ENCODE measurements around the gene FASTK.

FASTK gene

DNA sequence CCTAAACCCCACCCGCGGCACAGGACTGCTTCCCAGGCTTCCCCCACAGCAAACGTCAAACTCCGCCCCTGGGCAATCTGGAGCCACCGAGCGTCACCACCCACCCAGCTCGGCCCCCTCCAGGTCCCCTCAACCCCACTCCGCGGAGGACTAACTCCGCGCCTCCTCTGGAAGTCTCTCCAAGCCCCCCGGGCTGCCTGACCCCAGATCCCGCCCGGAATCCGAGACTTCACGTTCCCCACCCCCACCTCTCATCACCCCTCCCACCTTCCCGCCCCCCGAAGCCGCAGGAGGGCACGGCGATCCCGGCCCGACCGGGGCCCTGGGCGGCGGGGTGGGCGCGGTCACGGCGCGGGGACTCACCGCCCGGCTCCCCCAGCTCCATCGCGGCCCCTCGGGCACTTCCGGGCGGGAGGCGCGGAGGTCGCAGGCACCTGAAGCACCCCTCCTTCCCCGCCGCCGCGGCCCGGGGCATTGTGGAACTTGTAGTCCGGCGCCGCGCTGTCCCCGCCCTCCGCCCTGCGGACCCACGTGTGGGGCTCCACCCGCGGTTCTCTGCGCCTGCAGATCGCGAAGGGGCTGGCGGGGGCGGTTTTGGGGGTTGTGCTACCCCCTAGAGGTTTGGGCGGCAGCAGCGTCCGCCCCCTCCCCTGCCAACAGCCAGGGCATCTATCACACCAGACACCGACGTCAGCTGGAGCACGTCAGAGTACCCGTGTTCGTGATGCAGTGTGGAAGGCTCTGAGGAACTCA is 2.6 kb upstream of the FASTK start, which contains the start of gene TMUB1:
TMUB1 (minus strand) TSS at position 423 of the 753 bp plus-strand sequence. CDS start 930 bp downstream, outside the sequence.
- Histone ChIP-seq H3K4me1 (ENCODE audit: control insufficient read depth, insufficient read depth, low read depth, low read length) (peaks cover 47% of the 10 kb centered on the region), H3K4me3 (ENCODE audit: insufficient read depth in 1 of 2, low read depth in 1 of 2, low read length in 2 of 2) (peak within 1 kb of the TSS; percentile 77 to 96), H3K27me3 (ENCODE audit: control insufficient read depth in 1 of 2, insufficient read depth in 1 of 2, low read length in 2 of 2) (no peaks in the 10 kb centered on the region), H4K91ac (ENCODE audit: low read length) (peak within 1 kb of the TSS; percentile 81), H3K18ac (ENCODE audit: low read depth in 1 of 2, low read length in 2 of 2) (peak within 1 kb of the TSS; percentile 80 to 83), H3K27ac (ENCODE audit: low read length, poor library complexity, severe bottlenecking) (no peak within 1 kb of the TSS), H2BK12ac (ENCODE audit: low read length in 2 of 2) (peak within 1 kb of the TSS; percentile 70 to 76), H3K23ac (ENCODE audit: low read length in 2 of 2) (peak within 1 kb of the TSS in 1 of 2 experiments; percentile 16), H3K79me1 (replicated peaks; ENCODE audit: low read length, poor library complexity, severe bottlenecking) (peaks cover 6% of the 10 kb centered on the region), H3K36me3 (ENCODE audit: control insufficient read depth in 1 of 2, insufficient read depth in 2 of 2, low read depth in 1 of 2, low read length in 2 of 2) (peaks cover 5 to 25% of the 10 kb centered on the region in 2 experiments), H3K4ac (ENCODE audit: low read depth in 1 of 2, low read length in 2 of 2) (peak within 1 kb of the TSS; percentile 77 to 88), H2BK120ac (ENCODE audit: low read depth, low read length) (peak within 1 kb of the TSS; percentile 93), H3K9ac (ENCODE audit: low read length) (peak within 1 kb of the TSS; percentile 94), H2BK15ac (ENCODE audit: low read depth, poor library complexity, severe bottlenecking) (peak within 1 kb of the TSS; percentile 96), H4K8ac (ENCODE audit: low read length) (peak within 1 kb of the TSS; percentile 71), H3K9me3 (ENCODE audit: control insufficient read depth, low read length) (no peaks in the 10 kb centered on the region), H2AK5ac (ENCODE audit: low read length, severe bottlenecking) (peak within 1 kb of the TSS; percentile 34), H3K4me2 (ENCODE audit: low read length, poor library complexity, severe bottlenecking) (peak within 1 kb of the TSS; percentile 88), H2AFZ (ENCODE audit: low read depth, low read length) (peak within 1 kb of the TSS; percentile 90), H3K14ac (ENCODE audit: low read length in 2 of 2) (peak within 1 kb of the TSS in 1 of 2 experiments; percentile 71), H2BK5ac (ENCODE audit: low read depth, low read length, poor library complexity, severe bottlenecking) (no peak within 1 kb of the TSS)
- 2% methylated on average over 60 of the region's 69 CpGs for WGBS
- DNase-seq, result peak; percentile 70

- peak overlapping the region; percentile 15 to 80 for H3K18ac ChIP-seq (ENCODE audit: low read depth in 1 of 2, low read length in 2 of 2)
- peak overlapping the region; percentile 34 to 76 for H2BK12ac ChIP-seq (ENCODE audit: low read length in 2 of 2)
- H2AFZ ChIP-seq (ENCODE audit: low read depth, low read length), result no peak overlapping the region
- H3K9me3 ChIP-seq (ENCODE audit: control insufficient read depth, low read length), result no peaks in the 10 kb centered on the region
- H4K8ac ChIP-seq (ENCODE audit: low read length), result peak overlapping the region; percentile 36
- peak overlapping the region in 1 of 2 experiments; percentile 16 for H3K23ac ChIP-seq (ENCODE audit: low read length in 2 of 2)
- H3K4me1 ChIP-seq (ENCODE audit: control insufficient read depth, insufficient read depth, low read depth, low read length), result peaks cover 50% of the 10 kb centered on the region
- no peak for DNase-seq
- peak overlapping the region; percentile 77 to 96 for H3K4me3 ChIP-seq (ENCODE audit: insufficient read depth in 1 of 2, low read depth in 1 of 2, low read length in 2 of 2)
- peak overlapping the region in 1 of 2 experiments; percentile 71 for H3K14ac ChIP-seq (ENCODE audit: low read length in 2 of 2)
- H3K4me2 ChIP-seq (ENCODE audit: low read length, poor library complexity, severe bottlenecking), result peak overlapping the region; percentile 88
- peak overlapping the region; percentile 77 to 86 for H3K4ac ChIP-seq (ENCODE audit: low read depth in 1 of 2, low read length in 2 of 2)
- peaks cover 6% of the 10 kb centered on the region for H3K79me1 ChIP-seq (replicated peaks; ENCODE audit: low read length, poor library complexity, severe bottlenecking)
- 71% methylated on average over 39 of the region's 42 CpGs for WGBS
- peak overlapping the region; percentile 34 for H2AK5ac ChIP-seq (ENCODE audit: low read length, severe bottlenecking)
- H3K27me3 ChIP-seq (ENCODE audit: control insufficient read depth in 1 of 2, insufficient read depth in 1 of 2, low read length in 2 of 2), result no peaks in the 10 kb centered on the region
- peak overlapping the region; percentile 96 for H2BK15ac ChIP-seq (ENCODE audit: low read depth, poor library complexity, severe bottlenecking)
- peak overlapping the region; percentile 36 for H4K91ac ChIP-seq (ENCODE audit: low read length)
- H2BK5ac ChIP-seq (ENCODE audit: low read depth, low read length, poor library complexity, severe bottlenecking), result no peak overlapping the region
- peak overlapping the region; percentile 93 for H2BK120ac ChIP-seq (ENCODE audit: low read depth, low read length)
- H3K27ac ChIP-seq (ENCODE audit: low read length, poor library complexity, severe bottlenecking), result no peak overlapping the region
- peak overlapping the region; percentile 94 for H3K9ac ChIP-seq (ENCODE audit: low read length)
- peaks cover 12 to 32% of the 10 kb centered on the region in 2 experiments for H3K36me3 ChIP-seq (ENCODE audit: control insufficient read depth in 1 of 2, insufficient read depth in 2 of 2, low read depth in 1 of 2, low read length in 2 of 2)
Measured at GRCh38 chr7:151082141-151083070, 1.8 kb upstream of the FASTK start.

DNA sequence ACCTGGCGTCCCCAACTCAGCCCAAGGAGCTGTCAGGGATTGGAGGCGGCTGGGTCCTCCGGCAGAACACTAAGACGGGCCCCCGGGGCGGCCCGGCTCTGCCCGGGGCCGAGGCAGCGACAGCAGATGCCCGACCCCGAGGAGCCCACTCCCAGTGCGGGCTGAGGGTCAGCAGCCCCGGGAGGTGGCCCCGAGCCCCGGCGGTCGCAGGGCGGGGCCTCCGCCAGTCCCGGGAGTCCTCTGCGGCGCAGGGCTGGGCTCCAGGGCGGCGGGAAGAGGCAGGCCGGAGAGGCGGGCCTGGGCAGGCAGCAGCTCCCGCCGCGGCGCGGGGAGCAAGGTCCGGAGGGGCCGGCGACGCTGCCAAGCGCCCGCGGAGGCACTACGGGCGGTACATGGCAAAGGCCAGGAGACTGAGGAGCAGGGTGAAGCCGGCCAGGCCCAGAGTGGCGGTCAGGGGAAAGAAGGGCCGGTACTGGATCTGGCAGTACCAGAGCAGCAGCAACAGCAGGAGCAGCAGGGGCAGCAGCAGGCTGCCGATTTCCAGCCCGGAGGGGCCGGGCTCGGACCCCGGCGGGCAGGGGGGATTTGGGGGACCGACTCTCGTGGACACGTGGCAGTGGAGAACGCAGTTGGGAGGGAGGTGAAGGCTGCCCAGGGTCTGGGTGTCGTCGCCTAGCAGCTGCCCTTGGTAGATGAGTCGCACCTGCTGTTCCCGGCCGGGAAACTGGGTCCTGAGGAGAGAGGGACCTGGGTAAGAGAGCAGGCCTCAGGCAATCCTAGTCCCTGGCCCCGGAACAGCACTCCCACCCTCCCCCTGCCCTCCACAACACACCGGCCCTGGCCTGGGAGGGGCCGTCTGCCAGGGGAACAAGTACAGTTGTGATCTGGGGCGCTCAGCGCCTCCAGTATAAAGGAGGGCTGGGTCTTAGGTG is 827 bp upstream of the FASTK start:
- no peak overlapping the region for H2AFZ ChIP-seq (ENCODE audit: low read depth, low read length)
- H3K14ac ChIP-seq (ENCODE audit: low read length in 2 of 2), result peak overlapping the region in 1 of 2 experiments; percentile 41
- peak overlapping the region; percentile 61 for H4K91ac ChIP-seq (ENCODE audit: low read length)
- peak overlapping the region; percentile 14 to 96 for H3K4me3 ChIP-seq (ENCODE audit: insufficient read depth in 1 of 2, low read depth in 1 of 2, low read length in 2 of 2)
- peak overlapping the region; percentile 54 to 86 for H3K4ac ChIP-seq (ENCODE audit: low read depth in 1 of 2, low read length in 2 of 2)
- H2BK120ac ChIP-seq (ENCODE audit: low read depth, low read length), result peak overlapping the region; percentile 82
- peak overlapping the region in 1 of 2 experiments; percentile 76 for H2BK12ac ChIP-seq (ENCODE audit: low read length in 2 of 2)
- peak; percentile 53 for DNase-seq
- peak overlapping the region; percentile 94 for H3K9ac ChIP-seq (ENCODE audit: low read length)
- peak overlapping the region; percentile 73 for H2BK15ac ChIP-seq (ENCODE audit: low read depth, poor library complexity, severe bottlenecking)
- H3K4me1 ChIP-seq (ENCODE audit: control insufficient read depth, insufficient read depth, low read depth, low read length), result peaks cover 55% of the 10 kb centered on the region
- H2AK5ac ChIP-seq (ENCODE audit: low read length, severe bottlenecking), result no peak overlapping the region
- H4K8ac ChIP-seq (ENCODE audit: low read length), result peak overlapping the region; percentile 73
- peaks cover 14% of the 10 kb centered on the region for H3K79me1 ChIP-seq (replicated peaks; ENCODE audit: low read length, poor library complexity, severe bottlenecking)
- H3K4me2 ChIP-seq (ENCODE audit: low read length, poor library complexity, severe bottlenecking), result peak overlapping the region; percentile 88
- H2BK5ac ChIP-seq (ENCODE audit: low read depth, low read length, poor library complexity, severe bottlenecking), result peak overlapping the region; percentile 33
- H3K23ac ChIP-seq (ENCODE audit: low read length in 2 of 2), result peak overlapping the region in 1 of 2 experiments; percentile 57
- peaks cover 22 to 42% of the 10 kb centered on the region in 2 experiments for H3K36me3 ChIP-seq (ENCODE audit: control insufficient read depth in 1 of 2, insufficient read depth in 2 of 2, low read depth in 1 of 2, low read length in 2 of 2)
- peak overlapping the region; percentile 72 for H3K27ac ChIP-seq (ENCODE audit: low read length, poor library complexity, severe bottlenecking)
- peak overlapping the region; percentile 52 to 79 for H3K18ac ChIP-seq (ENCODE audit: low read depth in 1 of 2, low read length in 2 of 2)
- 24% methylated on average over 58 of the region's 64 CpGs for WGBS
- no peaks in the 10 kb centered on the region for H3K9me3 ChIP-seq (ENCODE audit: control insufficient read depth, low read length)
- no peaks in the 10 kb centered on the region for H3K27me3 ChIP-seq (ENCODE audit: control insufficient read depth in 1 of 2, insufficient read depth in 1 of 2, low read length in 2 of 2)
